Mesenteric fat pad (tissue), 1 donor: ENCODE data around the gene PYGB. TPM values are rescaled to one million over a fixed set of nuclear protein-coding genes. Genes with fewer than 3 reads are reported as not detected.

ENCODE experiments used
- DNase-seq: peaks from one replicate; pipeline ENCODE4 v3.0.0-alpha.2; 2020; ENCODE audit warnings: low spot score
- total RNA-seq: library from RNA; stranded (reverse); fragmentation: NEBNext Ultra II Directional; extraction: Animal tissue kit (Norgen Biotek cat#: 25700); gene quantifications from one replicate; pipeline ENCODE4 v1.2.1, GENCODE V29; 2021
- donor health status: DM: yes; HTN: yes; CAD: no.

Gene PYGB
- total RNA-seq, 1 donor from 2014 or later, result 121 TPM

- no peak for DNase-seq
These were observed 348 bp upstream of the PYGB start for GRCh38 chr20:25247518-25247955.

GRCh38 chr20:25248786-25249172 lies 894 bp downstream of the PYGB start:
- DNase-seq, result no peak

GRCh38 chr20:25249198-25249931 lies 1.5 kb downstream of the PYGB start:
- no peak for DNase-seq

GRCh38 chr20:25250508-25250907 lies 2.6 kb downstream of the PYGB start:
- DNase-seq, result no peak

GRCh38 chr20:25251019-25251418 lies 3.1 kb downstream of the PYGB start:
- DNase-seq, result no peak

- no peak for DNase-seq
These were observed 3.7 kb downstream of the PYGB start for GRCh38 chr20:25251558-25251957.

GRCh38 chr20:25252230-25252651 lies 4.4 kb downstream of the PYGB start:
- DNase-seq, result no peak

GRCh38 chr20:25252686-25253421 lies 5.0 kb downstream of the PYGB start:
- DNase-seq, result no peak

- DNase-seq, result no peak
These were observed 5.9 kb downstream of the PYGB start for GRCh38 chr20:25253606-25254275.

- no peak for DNase-seq
These were observed 6.7 kb downstream of the PYGB start for GRCh38 chr20:25254571-25254970.

GRCh38 chr20:25254986-25255680 lies 7.2 kb downstream of the PYGB start:
- DNase-seq, result peak; percentile 89

GRCh38 chr20:25256226-25256859 lies 8.5 kb downstream of the PYGB start:
- peak; percentile 37 for DNase-seq

- DNase-seq, result no peak
These were observed 9.2 kb downstream of the PYGB start for GRCh38 chr20:25257130-25257529.

GRCh38 chr20:25257756-25258475 lies 10.0 kb downstream of the PYGB start:
- peak; percentile 60 for DNase-seq

GRCh38 chr20:25258476-25258805 lies 10.6 kb downstream of the PYGB start:
- DNase-seq, result peak; percentile 84

GRCh38 chr20:25258828-25259227 lies 10.9 kb downstream of the PYGB start:
- DNase-seq, result no peak

GRCh38 chr20:25259358-25259757 lies 11.5 kb downstream of the PYGB start:
- peak; percentile 78 for DNase-seq

GRCh38 chr20:25259788-25260254 lies 11.9 kb downstream of the PYGB start:
- peak; percentile 82 for DNase-seq

- peak; percentile 37 for DNase-seq
These were observed 13.0 kb downstream of the PYGB start for GRCh38 chr20:25260770-25261437.
